ENCODE measurements around the gene HDGFL2. TPM values are rescaled to one million over a fixed set of nuclear protein-coding genes. Genes with fewer than 3 reads are reported as not detected.

Gene HDGFL2
- total and polyA plus RNA-seq, 10 of the 15 experiments (the other 5 are each of a cell fraction or from before 2014, with no cell fraction given), result 0.16 to 56.9 (median 25.3) TPM

- ATAC-seq (no peak), FAIRE-seq (no peak), DNase-seq (ENCODE audit: low read depth, low spot score) (no peak)
- Histone ChIP-seq H3K79me2 (ENCODE audit: control insufficient read depth, insufficient read depth, low read length) (no peaks in the 10 kb centered on the region), H3K36me3 (ENCODE audit: control insufficient read depth in 2 of 2, insufficient read depth in 2 of 2, low read length in 1 of 2) (no peaks in the 10 kb centered on the region), H4K20me1 (ENCODE audit: control insufficient read depth, insufficient read depth) (no peaks in the 10 kb centered on the region), H3K4me3 (no peak overlapping the region), H3K27me3 (replicated peaks in 1 of 2; ENCODE audit: control insufficient read depth in 2 of 2, insufficient read depth in 2 of 2, low read length in 1 of 2) (no peaks in the 10 kb centered on the region), H3K4me1 (ENCODE audit: control insufficient read depth, insufficient read depth, low read length) (no peaks in the 10 kb centered on the region), H2AFZ (ENCODE audit: control insufficient read depth, low read depth, low read length) (no peak overlapping the region), H3K9me3 (replicated peaks; ENCODE audit: control insufficient read depth, insufficient read depth, low read length) (no peaks in the 10 kb centered on the region), H3K27ac (ENCODE audit: control insufficient read depth, insufficient read depth) (no peak overlapping the region), H3K9ac (ENCODE audit: control insufficient read depth, insufficient read depth, low read length) (no peak overlapping the region), H3K4me2 (ENCODE audit: control insufficient read depth, insufficient read depth) (no peak overlapping the region)
- in situ Hi-C loops (cut with MboI) (no loop called here), intact Hi-C loops (cut with micrococcal nuclease; ENCODE audit: unreplicated experiment) (no loop called here)
- ChIA-PET SMC1A (ENCODE audit: uncharacterized antibody, unreplicated experiment) (interaction anchor here (1.4 kb wide), 1 partner anchor 88 kb away, joined by 4 read pairs; no protein-coding TSS in a partner anchor), POLR2A (no interaction called here), CTCF (interaction anchor here (1.3 to 2.1 kb wide), 2 partner anchors 8 to 88 kb away, joined by 4 to 8 read pairs; no protein-coding TSS in a partner anchor), RAD21 (ENCODE audit: unreplicated experiment) (interaction anchor here (0.6 kb wide), 1 partner anchor 119 kb away, joined by 3 read pairs; no protein-coding TSS in a partner anchor)
- TF ChIP-seq SUZ12 (IDR thresholded peaks at IDR 0.05; ENCODE audit: unreplicated experiment), result no peak
- no peak for TF ChIP-seq MEF2A (IDR thresholded peaks at IDR 0.05; ENCODE audit: insufficient read depth, low read depth, low read length)
- TF ChIP-seq KDM1A (IDR thresholded peaks at IDR 0.05; ENCODE audit: borderline replicate concordance), result no peak
- no peak for TF ChIP-seq SMC3 (IDR thresholded peaks at IDR 0.05; ENCODE audit: borderline replicate concordance, low read length)
- no peak for TF ChIP-seq SMAD1 (IDR thresholded peaks at IDR 0.05; ENCODE audit: low read depth, partially characterized antibody)
- TF ChIP-seq RB1 (IDR thresholded peaks at IDR 0.05; ENCODE audit: borderline replicate concordance), result no peak
- TF ChIP-seq IRF3 (IDR thresholded peaks at IDR 0.05), result no peak
- no peak for TF ChIP-seq MYC (IDR thresholded peaks at IDR 0.05; ENCODE audit: insufficient read depth, insufficient read length, insufficient replicate concordance, low read length, severe bottlenecking)
- TF ChIP-seq RAD51 (IDR thresholded peaks at IDR 0.05), result no peak
- TF ChIP-seq GABPA (IDR thresholded peaks at IDR 0.05; ENCODE audit: low read depth), result no peak
- TF ChIP-seq ZNF274 (IDR thresholded peaks at IDR 0.05; ENCODE audit: insufficient read depth, insufficient read length), result no peak
- 65% methylated on average over 14 of the region's 14 CpGs for WGBS (ENCODE audit: insufficient coverage, insufficient replicate concordance, low lambda C conversion rate, missing lambda C conversion rate)
- BruUV-seq (replicated peaks), result no TSS peak
These were observed 76.1 kb downstream of the HDGFL2 start for GRCh38 chr19:4548238-4548584.

All from GM12878 (cell line).